PFSK-1 (cell line): ENCODE measurements around the gene KLK14.

Experiments used
- POLR2AphosphoS5 ChIP-seq: IDR thresholded peaks from 2 replicates; pipeline ENCODE4 v1.6.1; 2012; ENCODE audit warnings: low read depth, mild to moderate bottlenecking, control low read depth, low read length, moderate library complexity
- SIN3A ChIP-seq: IDR thresholded peaks from 2 replicates; pipeline ENCODE4 v1.6.1; 2012; ENCODE audit warnings: mild to moderate bottlenecking, low read length, moderate library complexity, borderline replicate concordance; ENCODE audit not compliant: insufficient read depth

DNA sequence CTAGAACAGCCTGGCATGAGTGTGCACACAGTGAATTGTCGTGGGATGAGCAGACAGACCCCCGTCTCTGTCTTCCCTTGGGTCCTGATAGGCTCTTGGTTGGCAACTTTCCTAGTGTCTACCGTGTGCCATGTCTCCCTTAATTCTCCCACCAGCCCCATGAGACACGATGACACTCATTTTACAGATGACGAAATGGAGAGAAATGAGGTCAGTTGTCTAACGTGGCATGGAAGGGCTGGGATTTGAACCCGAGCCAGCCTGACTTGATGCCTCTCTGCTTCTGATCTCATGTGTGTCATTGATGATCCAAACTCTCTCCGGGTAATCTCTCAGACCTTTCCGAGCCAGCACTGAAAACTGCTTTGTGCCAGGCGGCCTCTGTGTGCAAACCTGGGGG is 8.4 kb upstream of the KLK14 start:
- TF ChIP-seq POLR2AphosphoS5 (no peak), SIN3A (no peak)
